ENCODE results near the gene IL4I1.
A peak's percentile ranks its signal among the peaks of the same experiment; 100 is the strongest.
"Not testable (repeated sequence)": the region's sequence is repeated elsewhere in the genome, so short reads cannot be mapped to it uniquely, and the experiment has no call there.

The IL4I1 gene

GRCh38 chr19:49896863-49897621 is at the start of gene IL4I1:
Gene IL4I1 (minus strand): TSS chr19:49896887. CDS start chr19:49896160, 727 bp downstream.
- DNase-seq (ENCODE audit: low read depth), result no peak

- no peak for DNase-seq (ENCODE audit: low read depth)
Measured at GRCh38 chr19:49946415-49946814, 49.7 kb upstream of the IL4I1 start.

DNA sequence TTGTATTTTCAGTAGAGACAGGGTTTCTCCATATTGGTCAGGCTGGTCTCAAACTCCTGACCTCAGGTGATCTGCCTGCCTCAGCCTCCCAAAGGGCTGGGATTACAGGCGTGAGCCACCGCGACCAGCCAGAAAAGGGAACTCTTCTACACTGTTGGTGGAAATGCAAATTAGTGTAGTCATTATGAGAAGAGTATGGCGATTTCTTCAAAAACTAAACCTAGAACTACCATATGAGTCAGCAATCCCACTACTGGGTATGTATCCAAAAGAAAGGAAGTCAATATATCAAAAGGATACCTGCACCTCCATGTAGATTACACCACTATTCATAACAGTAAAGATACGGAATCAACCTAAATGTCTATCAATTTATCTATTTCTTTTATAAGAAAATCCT is 47.9 kb upstream of the IL4I1 start:
- not testable (repeated sequence) for DNase-seq (ENCODE audit: low read depth)

- no peak for DNase-seq (ENCODE audit: low read depth)
Measured at GRCh38 chr19:49940482-49940791, 43.8 kb upstream of the IL4I1 start.

DNA sequence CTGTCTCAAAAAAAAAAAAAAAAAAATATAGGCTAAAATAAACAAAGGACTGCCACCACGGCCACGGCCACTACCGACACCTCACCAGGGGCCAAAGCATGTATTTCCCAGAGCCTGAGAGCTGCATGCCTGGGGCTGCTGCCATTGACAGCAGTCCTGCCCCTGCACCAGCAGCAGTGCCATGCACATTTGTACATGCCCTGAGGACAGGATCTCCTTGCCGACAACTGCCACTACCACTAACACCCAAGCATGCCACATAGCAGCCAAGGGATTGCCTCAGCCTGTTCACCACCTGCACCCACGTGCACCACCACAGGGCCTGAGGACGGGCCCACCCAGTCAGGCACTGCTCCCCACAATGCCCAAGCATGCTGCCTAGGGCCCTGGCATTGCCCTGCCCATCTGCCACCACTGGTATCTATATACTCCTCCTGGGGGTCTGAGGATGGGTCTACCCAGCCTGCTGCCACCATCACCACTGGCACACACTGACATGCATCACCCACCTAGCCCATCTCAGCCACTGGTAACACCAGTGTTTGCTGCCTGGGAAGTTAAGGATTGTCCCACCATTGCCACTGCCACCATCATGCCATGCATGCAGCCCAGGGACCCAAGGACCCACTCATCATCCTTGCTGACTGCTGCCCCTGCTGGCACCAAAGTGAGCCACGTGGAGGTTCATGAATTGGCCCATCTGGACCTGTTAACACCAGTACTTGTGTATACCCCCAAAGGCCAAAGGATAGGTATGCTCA is 43.2 kb upstream of the IL4I1 start:
- DNase-seq (ENCODE audit: low read depth), result no peak

- no peak for DNase-seq (ENCODE audit: low read depth)
Measured at GRCh38 chr19:49938662-49939061, 42.0 kb upstream of the IL4I1 start.

DNA sequence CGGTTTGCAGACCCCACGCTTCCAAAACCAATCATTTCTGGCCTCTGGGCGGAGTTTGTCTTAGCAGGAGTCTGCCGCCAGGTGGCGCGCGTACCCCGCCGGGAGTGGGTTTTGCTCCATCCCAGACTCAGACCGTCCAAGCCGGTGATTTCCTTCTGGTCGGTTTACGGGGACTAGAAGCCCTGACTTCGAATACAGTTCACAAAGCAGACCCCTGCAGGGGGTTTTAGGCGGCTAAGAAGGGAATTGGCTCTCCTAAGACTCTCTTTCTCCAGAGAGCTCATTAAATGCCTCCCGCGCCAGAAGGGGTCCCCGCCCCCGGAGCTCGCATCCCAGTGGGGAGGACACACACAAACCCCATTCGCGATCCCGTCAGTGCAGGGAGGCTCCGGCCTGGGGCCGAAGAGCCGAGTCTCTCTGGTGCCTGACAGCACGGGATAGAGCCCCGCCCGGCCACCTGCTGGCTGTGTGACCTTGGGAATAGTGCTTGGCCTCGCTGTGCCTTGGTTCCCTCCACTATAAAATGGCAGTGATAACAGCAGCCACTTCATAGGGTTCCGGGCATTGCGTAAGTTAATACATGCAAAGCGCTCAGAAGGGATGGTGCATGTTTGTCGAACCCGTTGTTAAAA is 41.2 kb upstream of the IL4I1 start:
- peak; percentile 47 for DNase-seq (ENCODE audit: low read depth)

- no peak for DNase-seq (ENCODE audit: low read depth)
Measured at GRCh38 chr19:49936549-49936948, 39.9 kb upstream of the IL4I1 start.

GRCh38 chr19:49933643-49934042 is 37.0 kb upstream of the IL4I1 start:
- no peak for DNase-seq (ENCODE audit: low read depth)

DNA sequence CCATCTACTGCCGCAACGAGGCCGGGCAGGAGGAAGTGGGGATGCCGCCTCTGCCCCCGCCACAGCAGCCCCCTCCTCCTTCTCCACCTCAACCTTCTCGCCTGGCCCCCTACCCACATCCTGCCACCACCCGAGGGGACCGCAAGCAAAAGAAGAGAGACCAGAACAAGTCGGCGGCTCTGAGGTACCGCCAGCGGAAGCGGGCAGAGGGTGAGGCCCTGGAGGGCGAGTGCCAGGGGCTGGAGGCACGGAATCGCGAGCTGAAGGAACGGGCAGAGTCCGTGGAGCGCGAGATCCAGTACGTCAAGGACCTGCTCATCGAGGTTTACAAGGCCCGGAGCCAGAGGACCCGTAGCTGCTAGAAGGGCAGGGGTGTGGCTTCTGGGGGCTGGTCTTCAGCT is 36.0 kb upstream of the IL4I1 start:
- no peak for DNase-seq (ENCODE audit: low read depth)

DNA sequence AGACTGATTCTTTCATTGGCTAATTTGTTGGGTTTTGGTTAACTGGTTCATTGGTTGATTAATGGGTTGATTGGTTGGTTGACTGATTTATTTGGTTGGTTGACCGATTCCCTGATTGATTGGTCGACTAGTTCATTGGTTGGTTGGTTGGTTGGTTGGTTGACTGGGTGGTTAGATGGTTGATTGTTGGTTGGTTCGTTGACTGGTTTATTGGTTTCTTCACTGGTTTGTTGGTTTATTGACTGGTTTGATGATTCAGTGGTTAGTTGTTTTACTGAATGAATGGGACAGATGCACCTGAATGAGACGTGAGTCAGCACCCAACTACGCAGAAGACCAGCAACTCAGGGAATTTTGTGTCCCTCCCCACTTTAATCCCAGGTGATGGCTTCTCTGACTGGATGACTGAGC is 35.4 kb upstream of the IL4I1 start:
- DNase-seq (ENCODE audit: low read depth), result no peak

- no peak for DNase-seq (ENCODE audit: low read depth)
Measured at GRCh38 chr19:49931293-49932040, 34.8 kb upstream of the IL4I1 start.

GRCh38 chr19:49930483-49931011 is 33.9 kb upstream of the IL4I1 start:
- DNase-seq (ENCODE audit: low read depth), result no peak

GRCh38 chr19:49929611-49930482 is 33.2 kb upstream of the IL4I1 start:
- peak; percentile 93 for DNase-seq (ENCODE audit: low read depth)

GRCh38 chr19:49929121-49929610 is 32.5 kb upstream of the IL4I1 start, which contains the start of the genes ATF5 and NUP62:
Gene ATF5 (plus strand): TSS chr19:49929205. CDS start chr19:49930851, 1,646 bp downstream.
Gene NUP62 (minus strand): TSS chr19:49929504. CDS start chr19:49909807, 19,697 bp downstream.
- peak; percentile 76 for DNase-seq (ENCODE audit: low read depth)

DNA sequence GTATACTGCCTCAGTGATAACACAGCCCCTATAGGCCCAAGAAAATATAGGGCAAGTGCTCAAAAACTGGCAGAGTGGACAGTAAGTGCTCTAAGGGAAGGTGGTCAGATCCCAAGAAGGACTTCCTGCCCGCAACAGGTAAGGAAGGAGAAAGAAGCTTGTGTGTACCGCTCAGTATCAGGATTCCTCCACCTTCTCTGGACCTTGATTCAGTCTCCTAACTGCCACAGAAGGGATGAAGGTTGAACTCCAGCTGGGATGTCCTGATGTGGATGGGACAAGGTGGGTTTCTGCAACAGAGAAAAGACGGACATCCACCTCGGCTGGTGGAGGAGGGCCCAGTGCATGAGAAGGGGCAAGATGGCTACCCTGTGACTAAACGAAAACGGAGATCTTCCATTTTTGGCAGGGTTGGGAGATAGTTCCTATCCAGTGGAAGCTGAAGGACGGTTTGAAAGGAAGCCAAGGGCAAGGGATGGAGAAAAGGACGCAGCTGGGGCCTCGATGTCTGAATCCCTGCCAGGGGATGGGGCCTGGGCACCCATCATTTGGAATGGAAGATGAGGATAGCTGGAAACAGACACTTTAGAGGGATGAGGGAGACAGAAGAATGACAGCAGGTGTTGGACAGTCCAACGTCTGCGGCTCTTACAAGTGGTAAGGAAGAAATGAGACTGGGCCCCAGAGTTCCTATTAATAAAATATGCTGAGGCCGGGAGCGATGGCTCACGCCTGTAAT is 31.0 kb upstream of the IL4I1 start:
- DNase-seq (ENCODE audit: low read depth), result no peak

DNA sequence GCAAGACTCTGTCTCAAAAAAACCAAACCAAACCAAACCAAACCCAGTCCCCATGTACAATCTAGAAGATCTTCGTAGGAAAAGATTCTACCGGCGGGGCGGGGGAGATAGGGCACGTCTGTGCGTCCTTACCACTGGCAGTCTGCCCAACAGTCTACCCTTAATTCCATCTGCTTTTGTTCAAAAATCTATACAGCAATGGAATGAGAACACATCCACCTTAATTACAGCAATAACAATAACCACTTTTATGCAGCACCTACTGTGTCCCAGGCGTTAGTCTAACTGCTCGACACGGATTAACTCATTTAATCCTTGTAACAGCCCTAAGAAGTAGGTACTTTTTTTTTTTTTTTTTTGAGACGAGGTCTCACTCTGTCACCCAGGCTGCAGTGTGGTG is 29.8 kb upstream of the IL4I1 start:
- DNase-seq (ENCODE audit: low read depth), result no peak

GRCh38 chr19:49925486-49925885 is 28.8 kb upstream of the IL4I1 start:
- no peak for DNase-seq (ENCODE audit: low read depth)

DNA sequence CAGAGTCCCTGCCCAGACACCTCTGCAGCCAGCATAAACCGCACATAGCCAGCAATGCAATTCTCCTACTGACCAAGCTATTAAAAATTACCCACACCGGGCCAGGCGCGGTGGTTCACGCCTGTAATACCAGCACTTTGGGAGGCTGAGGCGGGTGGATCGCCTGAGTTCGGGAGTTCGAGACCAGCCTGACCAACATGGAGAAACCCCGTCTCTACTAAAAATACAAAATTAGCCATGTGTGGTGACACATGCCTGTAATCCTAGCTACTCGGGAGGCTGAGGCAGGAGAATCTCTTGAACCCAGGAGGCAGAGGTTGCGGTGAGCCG is 28.2 kb upstream of the IL4I1 start:
- not testable (repeated sequence) for DNase-seq (ENCODE audit: low read depth)
